Osteoblast (primary cell): ENCODE measurements around the gene CALR. TPM values are rescaled to one million over a fixed set of nuclear protein-coding genes. Genes with fewer than 3 reads are reported as not detected.

Experiments
- DNase-seq: peaks from one replicate; pipeline ENCODE4 v3.0.0; 2011; ENCODE audit warnings: low spot score, mixed read lengths; ENCODE audit not compliant: insufficient read length; ENCODE audit errors: missing footprints
- H2AFZ ChIP-seq: 2 replicates; pipeline ENCODE4 v1.6.0; 2011; ENCODE audit warnings: mild to moderate bottlenecking, low read length
- H3K27ac ChIP-seq: 2 replicates; pipeline ENCODE4 v1.5.1; 2011; ENCODE audit warnings: mild to moderate bottlenecking, low read depth, low read length, moderate library complexity
- H3K27me3 ChIP-seq: 2 replicates; pipeline ENCODE4 v1.6.0; 2012; ENCODE audit warnings: mild to moderate bottlenecking, control low read depth, inconsistent platforms, low read length, moderate library complexity; ENCODE audit not compliant: insufficient read depth
- H3K36me3 ChIP-seq: 2 replicates; pipeline ENCODE4 v1.5.1; 2011; ENCODE audit warnings: mild to moderate bottlenecking, low read length, control low read depth, moderate library complexity; ENCODE audit not compliant: insufficient read depth
- H3K4me1 ChIP-seq: 2 replicates; pipeline ENCODE4 v1.5.1; 2011; ENCODE audit warnings: mild to moderate bottlenecking, low read length, control low read depth, moderate library complexity; ENCODE audit not compliant: insufficient read depth
- H3K4me2 ChIP-seq: 2 replicates; pipeline ENCODE4 v1.6.0; 2011; ENCODE audit warnings: mild to moderate bottlenecking, low read length; ENCODE audit not compliant: insufficient read depth
- H3K4me3 ChIP-seq: fragments of 200-600 bp; sonication (generic); 3 replicates; pipeline ENCODE4 v1.5.1; 2012; ENCODE audit warnings: mild to moderate bottlenecking, low read length, inconsistent platforms; ENCODE audit not compliant: insufficient read depth
- H3K79me2 ChIP-seq: 2 replicates; pipeline ENCODE4 v1.6.0; 2012; ENCODE audit warnings: mild to moderate bottlenecking, low read length, control low read depth, inconsistent platforms; ENCODE audit not compliant: insufficient read depth
- H3K9me3 ChIP-seq: 2 replicates; pipeline ENCODE4 v1.5.1; 2011; ENCODE audit warnings: low read depth, low read length, control low read depth
- H4K20me1 ChIP-seq: 2 replicates; pipeline ENCODE4 v1.6.0; 2012; ENCODE audit warnings: mild to moderate bottlenecking, low read length, control low read depth; ENCODE audit not compliant: insufficient read depth
- total RNA-seq: library from RNA; depleted of rRNA; stranded (reverse); fragments of >200 nt; gene quantifications from 2 replicates; pipeline ENCODE4 v1.2.3, GENCODE V29; 2012
- TF ChIP-seq, protein P1 (sequence below): IDR thresholded peaks from 2 replicates; pipeline ENCODE4 v1.5.1; 2011; ENCODE audit warnings: mild to moderate bottlenecking, low read depth, low read length, moderate library complexity; ENCODE audit errors: extremely low read depth

Gene CALR
- total RNA-seq, 1 donor = 1,685 TPM

- Histone ChIP-seq H2AFZ (no peak overlapping the region), H3K36me3 (peaks cover 10% of the 10 kb centered on the region), H3K9me3 (no peaks in the 10 kb centered on the region), H4K20me1 (peaks cover 29% of the 10 kb centered on the region), H3K4me1 (peaks cover 25% of the 10 kb centered on the region), H3K27me3 (no peaks in the 10 kb centered on the region), H3K4me3 (no peak overlapping the region), H3K4me2 (no peak overlapping the region), H3K27ac (no peak overlapping the region), H3K79me2 (peaks cover 53% of the 10 kb centered on the region)
- TF ChIP-seq, protein P1, sequence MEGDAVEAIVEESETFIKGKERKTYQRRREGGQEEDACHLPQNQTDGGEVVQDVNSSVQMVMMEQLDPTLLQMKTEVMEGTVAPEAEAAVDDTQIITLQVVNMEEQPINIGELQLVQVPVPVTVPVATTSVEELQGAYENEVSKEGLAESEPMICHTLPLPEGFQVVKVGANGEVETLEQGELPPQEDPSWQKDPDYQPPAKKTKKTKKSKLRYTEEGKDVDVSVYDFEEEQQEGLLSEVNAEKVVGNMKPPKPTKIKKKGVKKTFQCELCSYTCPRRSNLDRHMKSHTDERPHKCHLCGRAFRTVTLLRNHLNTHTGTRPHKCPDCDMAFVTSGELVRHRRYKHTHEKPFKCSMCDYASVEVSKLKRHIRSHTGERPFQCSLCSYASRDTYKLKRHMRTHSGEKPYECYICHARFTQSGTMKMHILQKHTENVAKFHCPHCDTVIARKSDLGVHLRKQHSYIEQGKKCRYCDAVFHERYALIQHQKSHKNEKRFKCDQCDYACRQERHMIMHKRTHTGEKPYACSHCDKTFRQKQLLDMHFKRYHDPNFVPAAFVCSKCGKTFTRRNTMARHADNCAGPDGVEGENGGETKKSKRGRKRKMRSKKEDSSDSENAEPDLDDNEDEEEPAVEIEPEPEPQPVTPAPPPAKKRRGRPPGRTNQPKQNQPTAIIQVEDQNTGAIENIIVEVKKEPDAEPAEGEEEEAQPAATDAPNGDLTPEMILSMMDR = no peak
- no peak for DNase-seq
These were observed 3.3 kb upstream of the CALR start for GRCh38 chr19:12935071-12935470.

DNA sequence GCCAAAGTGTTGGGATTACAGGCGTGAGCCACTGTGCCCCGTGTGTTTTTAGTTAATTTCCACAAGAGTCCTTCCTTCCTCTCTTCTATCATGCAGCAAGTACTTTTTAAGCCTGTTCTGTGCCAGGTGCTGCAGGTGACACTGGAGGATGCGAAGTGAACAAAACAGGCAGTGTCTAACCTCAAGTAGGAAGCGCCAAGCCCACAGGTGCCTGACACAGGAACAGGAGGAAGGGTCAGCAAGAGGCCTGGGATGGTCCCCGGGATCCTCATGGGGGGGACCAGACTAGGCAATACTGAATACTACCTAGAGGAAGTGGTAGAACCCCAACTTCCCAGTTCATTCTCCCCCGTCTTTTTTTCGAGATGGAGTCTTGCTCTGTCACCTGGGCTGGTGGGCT lies 1.8 kb upstream of the CALR start:
- Histone ChIP-seq H3K4me1 (peaks cover 34% of the 10 kb centered on the region), H3K27me3 (no peaks in the 10 kb centered on the region), H3K9me3 (no peaks in the 10 kb centered on the region), H3K4me2 (no peak overlapping the region), H3K79me2 (peaks cover 54% of the 10 kb centered on the region), H3K4me3 (no peak overlapping the region), H3K36me3 (peaks cover 23% of the 10 kb centered on the region), H4K20me1 (peaks cover 38% of the 10 kb centered on the region), H3K27ac (no peak overlapping the region), H2AFZ (no peak overlapping the region)
- TF ChIP-seq, protein P1 = no peak
- DNase-seq = no peak

GRCh38 chr19:12937093-12937926 lies 1.1 kb upstream of the CALR start:
- Histone ChIP-seq H3K79me2 (peaks cover 53% of the 10 kb centered on the region), H3K4me1 (peaks cover 35% of the 10 kb centered on the region), H3K27ac (peak overlapping the region; percentile 66), H4K20me1 (peaks cover 40% of the 10 kb centered on the region), H3K27me3 (no peaks in the 10 kb centered on the region), H3K36me3 (peaks cover 29% of the 10 kb centered on the region), H3K4me3 (peak overlapping the region; percentile 100), H2AFZ (peak overlapping the region; percentile 94), H3K4me2 (peak overlapping the region; percentile 93), H3K9me3 (no peaks in the 10 kb centered on the region)
- DNase-seq = peak; percentile 53
- TF ChIP-seq, protein P1 = no peak

GRCh38 chr19:12938779-12939601 lies 581 bp downstream of the CALR start:
- peak; percentile 94 for DNase-seq
- Histone ChIP-seq H3K4me3 (peak overlapping the region; percentile 100), H3K9me3 (no peaks in the 10 kb centered on the region), H3K79me2 (peaks cover 50% of the 10 kb centered on the region), H3K27me3 (no peaks in the 10 kb centered on the region), H3K4me1 (peaks cover 29% of the 10 kb centered on the region), H2AFZ (no peak overlapping the region), H3K36me3 (peaks cover 44% of the 10 kb centered on the region), H3K27ac (peak overlapping the region; percentile 87), H3K4me2 (peak overlapping the region; percentile 93), H4K20me1 (peaks cover 47% of the 10 kb centered on the region)
- TF ChIP-seq, protein P1 = no peak
